Body of pancreas (tissue), 4 donors: ENCODE results near the gene PREX1. TPM values are rescaled to one million over a fixed set of nuclear protein-coding genes. Genes with fewer than 3 reads are reported as not detected.

Experiments
- ATAC-seq: fragments of 150-250 bp; one replicate; pipeline ENCODE4 v1.9.1; 2016
- DNase-seq, 4 donors: peaks; one replicate each; pipeline ENCODE4 v3.0.0-alpha.2; 2019
- H3K27ac ChIP-seq, 4 donors: fragments of 200-600 bp; sonication (generic); 1 replicate in 3 of 4; 2 replicates in 1 of 4; pipeline versions ENCODE4 v1.5.1 to v1.6.1; 2016 to 2019; ENCODE audit warnings: mild to moderate bottlenecking in 1 of 4, mixed read lengths in 1 of 4, moderate library complexity in 1 of 4
- H3K27me3 ChIP-seq, 2 donors: fragments of 200-600 bp; sonication (generic); one replicate each; pipeline ENCODE4 v1.6.0; 2016; ENCODE audit warnings: mild to moderate bottlenecking in 1 of 2
- H3K36me3 ChIP-seq, 2 donors: fragments of 200-600 bp; sonication (generic); replicated peaks in 1 of 2; 2 replicates each; pipeline ENCODE4 v1.5.1; 2016; ENCODE audit warnings: low read depth in 2 of 2; ENCODE audit not compliant: insufficient read depth in 1 of 2
- H3K4me1 ChIP-seq: fragments of 200-600 bp; sonication (generic); one replicate; pipeline ENCODE4 v1.6.0; 2016
- H3K4me3 ChIP-seq, 2 donors: fragments of 200-600 bp; sonication (generic); 1 replicate in 1 of 2; 2 replicates in 1 of 2; pipeline ENCODE4 v1.5.1; 2016 to 2019
- H3K9me3 ChIP-seq, 3 donors: fragments of 200-600 bp; sonication (generic); 1 replicate in 2 of 3; 2 replicates in 1 of 3; pipeline ENCODE4 v1.5.1; 2016
- POLR2A ChIP-seq, 3 donors: fragments of 450-650 bp; IDR thresholded peaks; one replicate each; pipeline ENCODE4 v1.6.1; 2016; ENCODE audit warnings: antibody characterized with exemption in 3 of 3, mild to moderate bottlenecking in 2 of 3
- WGBS, 2 donors: methylation state at CpG; one replicate each; pipeline ENCODE4 v1.1.5; 2017; 5-methylcytosine and 5-hydroxymethylcytosine counted together
- intact Hi-C: fragments of 100-400 bp; cut with DNase I; formaldehyde crosslinking; loops from one replicate; pipeline ENCODE4 v1.15.1; 2023
- total RNA-seq, 2 donors: library from RNA; depleted of rRNA; stranded (reverse); fragments of >200 nt; gene quantifications; one replicate each; pipeline ENCODE4 v1.1.0, GENCODE V29; 2016
- TF ChIP-seq, protein P1 (sequence below), 7 experiments: fragments of 450-650 bp in 4 of 7; fragments of 200-600 bp in 3 of 7; sonication (generic) in 3 of 7; IDR thresholded peaks; one replicate each; pipeline ENCODE4 v1.5.1; 2016 to 2019; ENCODE audit warnings: antibody characterized with exemption in 7 of 7

The PREX1 gene
- total RNA-seq, 2 donors from 2014 or later, result 9.1 to 14.5 TPM

DNA sequence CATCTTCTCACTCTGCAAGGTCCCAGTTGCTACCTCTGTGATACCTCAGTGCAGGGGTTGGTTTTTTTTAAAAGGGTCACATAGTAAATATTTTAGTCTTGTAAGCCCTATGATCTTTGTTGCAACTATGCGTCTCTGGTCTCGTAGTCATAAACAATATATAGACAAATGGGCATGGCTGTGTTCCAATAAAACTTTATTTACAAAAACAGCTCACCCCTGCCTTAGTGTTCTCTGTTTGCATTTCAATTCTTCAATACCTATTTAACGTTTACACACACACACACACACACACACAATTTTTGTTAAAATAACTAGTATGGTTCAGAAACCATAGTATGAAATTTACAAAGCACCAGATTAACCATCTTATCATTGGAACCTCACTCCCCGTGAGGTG is 216.8 kb downstream of the PREX1 start:
- no peaks in the 10 kb centered on the region for H3K9me3 ChIP-seq
- ATAC-seq (no peak), DNase-seq (no peak)
- no peaks in the 10 kb centered on the region for H3K4me1 ChIP-seq
- H3K27me3 ChIP-seq, result no peaks in the 10 kb centered on the region
- H3K4me3 ChIP-seq, result no peak overlapping the region
- no peak for TF ChIP-seq POLR2A (IDR thresholded peaks at IDR 0.05)
- TF ChIP-seq, protein P1, sequence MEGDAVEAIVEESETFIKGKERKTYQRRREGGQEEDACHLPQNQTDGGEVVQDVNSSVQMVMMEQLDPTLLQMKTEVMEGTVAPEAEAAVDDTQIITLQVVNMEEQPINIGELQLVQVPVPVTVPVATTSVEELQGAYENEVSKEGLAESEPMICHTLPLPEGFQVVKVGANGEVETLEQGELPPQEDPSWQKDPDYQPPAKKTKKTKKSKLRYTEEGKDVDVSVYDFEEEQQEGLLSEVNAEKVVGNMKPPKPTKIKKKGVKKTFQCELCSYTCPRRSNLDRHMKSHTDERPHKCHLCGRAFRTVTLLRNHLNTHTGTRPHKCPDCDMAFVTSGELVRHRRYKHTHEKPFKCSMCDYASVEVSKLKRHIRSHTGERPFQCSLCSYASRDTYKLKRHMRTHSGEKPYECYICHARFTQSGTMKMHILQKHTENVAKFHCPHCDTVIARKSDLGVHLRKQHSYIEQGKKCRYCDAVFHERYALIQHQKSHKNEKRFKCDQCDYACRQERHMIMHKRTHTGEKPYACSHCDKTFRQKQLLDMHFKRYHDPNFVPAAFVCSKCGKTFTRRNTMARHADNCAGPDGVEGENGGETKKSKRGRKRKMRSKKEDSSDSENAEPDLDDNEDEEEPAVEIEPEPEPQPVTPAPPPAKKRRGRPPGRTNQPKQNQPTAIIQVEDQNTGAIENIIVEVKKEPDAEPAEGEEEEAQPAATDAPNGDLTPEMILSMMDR (IDR thresholded peaks at IDR 0.05), result no peak
- no peak overlapping the region for H3K27ac ChIP-seq
- WGBS, 2 donors, result 60 to 67% methylated on average over 4 of the region's 4 CpGs
- intact Hi-C loops, result no loop called here
- no peaks in the 10 kb centered on the region for H3K36me3 ChIP-seq

DNA sequence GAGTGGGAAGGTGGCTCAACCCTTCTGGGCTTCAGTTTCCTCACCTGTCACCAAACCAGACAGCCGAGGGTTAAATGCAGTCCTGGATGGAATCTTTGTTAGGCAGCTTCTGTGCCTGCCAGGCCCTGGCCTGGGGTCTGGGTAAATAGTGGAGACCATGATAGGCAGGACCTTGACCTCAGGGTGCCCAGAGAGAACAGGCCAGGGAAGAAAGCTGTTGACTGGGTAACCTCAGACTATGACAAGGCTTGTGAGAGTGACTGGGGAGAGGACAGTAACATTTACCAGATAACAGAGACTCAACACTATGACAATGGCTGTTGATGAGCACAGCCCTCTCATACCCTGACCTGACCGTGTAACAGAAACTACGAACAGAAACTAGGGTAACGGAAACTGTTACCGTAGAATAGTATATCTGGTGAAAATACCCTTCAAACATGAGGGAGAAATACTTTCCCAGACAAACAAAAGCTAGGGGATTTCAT is 218.3 kb downstream of the PREX1 start:
- DNase-seq, result peak in 1 of 4 donors; percentile 5
- Histone ChIP-seq H3K9me3 (no peaks in the 10 kb centered on the region), H3K4me1 (no peaks in the 10 kb centered on the region), H3K27me3 (no peaks in the 10 kb centered on the region), H3K36me3 (no peaks in the 10 kb centered on the region), H3K27ac (no peak overlapping the region), H3K4me3 (no peak overlapping the region)
- WGBS, 2 donors, result 54 to 56% methylated on average over 5 of the region's 5 CpGs
- ATAC-seq, result no peak
- TF ChIP-seq POLR2A (IDR thresholded peaks at IDR 0.05), result no peak
- TF ChIP-seq, protein P1 (IDR thresholded peaks at IDR 0.05), result no peak
- intact Hi-C loops, result no loop called here

DNA sequence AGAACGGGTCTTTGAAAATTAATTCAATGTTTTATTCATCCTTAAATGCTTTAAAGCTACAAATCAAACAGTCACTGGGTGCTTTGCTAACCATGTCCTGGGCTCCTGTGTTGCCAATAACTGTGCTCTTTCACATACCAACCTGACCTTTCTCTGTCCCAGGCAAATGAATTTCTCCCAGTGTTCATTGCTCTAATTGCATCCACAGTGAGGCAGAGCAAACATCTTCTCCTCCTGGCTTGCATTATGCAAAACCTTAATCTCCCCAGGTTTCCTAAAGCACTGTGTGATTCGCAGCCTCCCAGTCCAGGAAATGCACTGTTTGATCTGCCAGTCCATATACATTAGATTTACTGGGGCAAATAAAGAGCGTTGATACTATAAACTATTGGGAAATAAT is 219.0 kb downstream of the PREX1 start:
- TF ChIP-seq POLR2A (IDR thresholded peaks at IDR 0.05), result no peak
- TF ChIP-seq, protein P1 (IDR thresholded peaks at IDR 0.05), result no peak
- Histone ChIP-seq H3K4me1 (no peaks in the 10 kb centered on the region), H3K27ac (no peak overlapping the region), H3K9me3 (no peaks in the 10 kb centered on the region), H3K36me3 (no peaks in the 10 kb centered on the region), H3K27me3 (no peaks in the 10 kb centered on the region), H3K4me3 (no peak overlapping the region)
- DNase-seq, result no peak
- ATAC-seq, result no peak
- intact Hi-C loops, result no loop called here
- 53 to 56% methylated on average over 3 of the region's 3 CpGs for WGBS, 2 donors

DNA sequence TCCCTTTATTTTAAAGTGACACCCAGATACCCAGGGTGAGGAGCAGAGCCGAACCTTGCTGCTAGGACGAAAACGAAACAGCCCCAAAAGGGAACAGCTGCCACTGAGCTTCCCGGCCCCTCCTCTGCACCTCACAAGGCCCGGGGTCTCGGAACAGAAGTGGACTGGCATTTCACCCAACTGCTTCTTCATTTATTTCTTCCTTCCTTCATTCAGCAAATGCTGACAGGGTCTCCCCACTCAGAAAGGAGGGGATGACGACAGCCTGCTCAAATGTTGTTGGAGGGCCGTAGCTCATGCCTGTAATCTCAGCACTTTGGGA is 220.3 kb downstream of the PREX1 start:
- DNase-seq, result no peak
- no peaks in the 10 kb centered on the region for H3K36me3 ChIP-seq
- H3K27ac ChIP-seq, result no peak overlapping the region
- H3K27me3 ChIP-seq, result no peaks in the 10 kb centered on the region
- H3K9me3 ChIP-seq, result no peaks in the 10 kb centered on the region
- no peak for TF ChIP-seq POLR2A (IDR thresholded peaks at IDR 0.05)
- TF ChIP-seq, protein P1 (IDR thresholded peaks at IDR 0.05), result no peak
- no peaks in the 10 kb centered on the region for H3K4me1 ChIP-seq
- no peak overlapping the region for H3K4me3 ChIP-seq
- intact Hi-C loops, result no loop called here
- no peak for ATAC-seq
- 69 to 73% methylated on average over 8 of the region's 8 CpGs for WGBS, 2 donors

DNA sequence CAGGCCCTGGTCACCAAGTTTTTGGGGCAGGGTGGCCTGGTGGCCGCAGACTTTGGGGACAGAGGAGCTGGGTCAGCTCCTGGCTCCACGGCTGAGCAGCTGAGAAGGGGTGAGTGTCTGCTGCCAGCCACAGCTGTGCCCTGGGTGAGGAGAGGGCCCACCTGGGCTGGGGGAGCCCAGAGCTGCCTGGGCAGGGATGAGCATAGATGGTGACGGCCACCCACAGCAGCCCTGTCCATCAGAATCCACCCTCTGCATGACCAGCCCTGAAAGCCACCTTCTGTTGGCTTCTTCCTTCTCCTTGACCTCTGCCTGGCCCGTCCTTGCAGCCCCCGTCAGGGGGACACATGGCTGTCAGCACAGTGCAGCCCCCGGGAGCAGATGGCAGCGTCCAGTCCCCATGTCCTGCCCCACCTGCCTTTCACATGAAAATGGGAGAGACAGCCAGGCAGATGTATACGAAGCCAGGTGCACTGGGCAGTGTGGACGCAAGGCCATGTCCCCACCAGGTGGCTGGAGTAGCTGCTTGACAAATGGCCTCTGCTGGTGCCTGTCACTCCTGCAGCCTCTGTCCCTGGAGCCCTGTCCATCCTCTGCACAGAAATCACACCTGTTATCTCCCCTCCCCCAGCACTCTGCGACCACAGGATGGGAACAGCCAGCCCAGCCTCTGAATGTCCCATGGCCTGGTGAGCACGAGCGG is 220.8 kb downstream of the PREX1 start:
- Histone ChIP-seq H3K9me3 (no peaks in the 10 kb centered on the region), H3K27ac (no peak overlapping the region), H3K36me3 (no peaks in the 10 kb centered on the region), H3K4me1 (no peaks in the 10 kb centered on the region), H3K27me3 (no peaks in the 10 kb centered on the region), H3K4me3 (no peak overlapping the region)
- DNase-seq (peak in 1 of 4 donors; percentile 7), ATAC-seq (no peak)
- intact Hi-C loops, result no loop called here
- TF ChIP-seq POLR2A (IDR thresholded peaks at IDR 0.05), result no peak
- TF ChIP-seq, protein P1 (IDR thresholded peaks at IDR 0.05), result no peak
- WGBS, 2 donors, result 66 to 72% methylated on average over 11 to 12 of the region's 12 CpGs
